Amygdala (tissue), 56 donors: ENCODE results near the gene HVCN1.
A peak's percentile ranks its signal among the peaks of the same experiment; 100 is the strongest.
"Not testable (repeated sequence)": the region's sequence is repeated elsewhere in the genome, so short reads cannot be mapped to it uniquely, and the experiment has no call there.

Source experiments
- DNase-seq, 56 donors: peaks; one replicate each; lab custom pipeline; 2025; lab: John Stamatoyannopoulos, UW

Gene HVCN1

GRCh38 chr12:110668480-110669192, 20.3 kb downstream of the HVCN1 start:
- DNase-seq = no peak

GRCh38 chr12:110667671-110668070, 21.2 kb downstream of the HVCN1 start:
- no peak for DNase-seq

- no peak for DNase-seq
Measured at GRCh38 chr12:110666892-110667291, 22.0 kb downstream of the HVCN1 start.

GRCh38 chr12:110661337-110661972, 27.5 kb downstream of the HVCN1 start:
- DNase-seq = no peak

- peak in 8 of 56 donors; percentile 9 to 21 (median 14) for DNase-seq
Measured at GRCh38 chr12:110658878-110659277, 30.0 kb downstream of the HVCN1 start.

GRCh38 chr12:110658242-110658641, 30.7 kb downstream of the HVCN1 start:
- no peak for DNase-seq

- DNase-seq = peak in 19 of 56 donors; percentile 7 to 66 (median 30)
Measured at GRCh38 chr12:110657747-110658146, 31.2 kb downstream of the HVCN1 start.

GRCh38 chr12:110656071-110656655, 32.8 kb downstream of the HVCN1 start:
- no peak for DNase-seq

GRCh38 chr12:110654238-110654637, 34.7 kb downstream of the HVCN1 start:
- not testable (repeated sequence) for DNase-seq

GRCh38 chr12:110649341-110649847, 39.5 kb downstream of the HVCN1 start:
- DNase-seq = peak in 12 of 56 donors; percentile 9 to 54 (median 19)

- no peak for DNase-seq
Measured at GRCh38 chr12:110647631-110648040, 41.3 kb downstream of the HVCN1 start.

GRCh38 chr12:110641521-110641920, 47.4 kb downstream of the HVCN1 start:
- DNase-seq = peak in 23 of 56 donors; percentile 8 to 56 (median 30)

GRCh38 chr12:110640275-110641025, 48.5 kb downstream of the HVCN1 start:
- DNase-seq = peak in 18 of 56 donors; percentile 5 to 46 (median 20)

- peak in 2 of 56 donors; percentile 10 to 28 for DNase-seq
Measured at GRCh38 chr12:110639336-110640141, 49.4 kb downstream of the HVCN1 start.

GRCh38 chr12:110638796-110639195, 50.1 kb downstream of the HVCN1 start:
- DNase-seq = no peak

- no peak for DNase-seq
Measured at GRCh38 chr12:110637869-110638441, 51.0 kb downstream of the HVCN1 start.

GRCh38 chr12:110636516-110636915, 52.4 kb downstream of the HVCN1 start:
- DNase-seq = no peak

GRCh38 chr12:110635055-110635454, 53.9 kb downstream of the HVCN1 start:
- no peak for DNase-seq

GRCh38 chr12:110627500-110628195, 61.3 kb downstream of the HVCN1 start:
- peak in 1 of 56 donors; percentile 10 for DNase-seq
